HG03521 (cell line): ENCODE data around the gene NR2E1.

Experiments used
- ATAC-seq: cut with Tn5 transposase; IDR thresholded peaks from one replicate; pipeline ENCODE4 v1.9.1; 2021; ENCODE audit warnings: mild to moderate bottlenecking, moderate library complexity; ENCODE audit not compliant: unreplicated experiment

Gene NR2E1

GRCh38 chr6:108170332-108171290 lies 4.8 kb downstream of the NR2E1 start:
- no peak for ATAC-seq

DNA sequence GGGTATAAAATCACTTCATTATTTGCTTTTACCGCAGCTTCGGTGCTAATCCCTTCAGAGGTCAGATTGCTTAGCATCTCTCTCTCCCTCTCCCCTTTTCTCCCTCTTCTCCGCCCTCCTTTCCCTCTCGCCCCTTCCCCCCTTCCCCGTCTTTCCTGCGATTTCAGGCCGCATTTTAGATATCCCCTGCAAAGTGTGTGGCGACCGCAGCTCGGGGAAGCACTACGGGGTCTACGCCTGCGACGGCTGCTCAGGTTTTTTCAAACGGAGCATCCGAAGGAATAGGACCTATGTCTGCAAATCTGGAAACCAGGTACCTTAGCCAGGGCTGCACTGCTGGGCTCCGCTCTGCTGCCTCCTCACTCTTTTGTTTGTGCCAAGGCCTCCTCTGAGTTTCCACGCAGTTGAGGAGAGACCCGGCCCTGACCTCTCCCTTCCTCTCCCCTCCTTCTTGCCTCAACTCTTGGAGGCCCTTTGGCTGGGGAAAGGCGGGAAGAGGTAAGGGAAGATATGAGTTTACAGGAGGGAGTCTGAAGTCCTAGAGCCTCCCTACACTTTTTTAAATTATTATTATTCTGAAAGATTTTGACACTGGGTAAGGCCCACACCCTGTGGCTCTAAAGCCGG lies 5.6 kb downstream of the NR2E1 start:
- no peak for ATAC-seq

DNA sequence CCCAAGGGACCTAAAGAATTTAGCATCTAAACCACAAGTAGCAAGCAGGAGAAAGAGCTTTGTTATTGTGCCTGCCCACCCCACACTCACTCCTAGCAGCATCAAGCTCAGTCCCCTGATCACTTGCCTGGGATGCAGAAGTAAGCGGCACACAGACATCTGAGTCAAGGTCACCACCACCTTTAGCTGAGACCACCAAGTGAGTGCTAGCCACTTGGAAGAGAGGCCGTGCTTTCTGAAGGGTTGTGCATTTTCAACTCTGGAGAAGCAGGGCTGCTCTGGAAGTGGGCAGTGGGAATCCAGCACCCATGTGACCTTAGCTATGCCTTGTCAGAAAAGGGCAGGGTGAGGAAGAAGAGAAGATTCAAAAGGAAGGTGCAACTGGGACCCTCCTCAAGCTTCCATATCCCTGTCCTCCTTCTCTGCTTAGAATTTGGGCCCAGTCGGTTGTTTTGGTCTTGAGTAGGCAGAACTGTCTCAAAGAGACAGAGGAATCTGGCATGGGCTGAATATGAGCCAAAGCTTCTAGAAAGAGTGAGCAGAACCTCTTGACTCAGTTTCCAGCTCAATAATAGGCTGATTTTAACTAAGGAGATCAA lies 6.2 kb downstream of the NR2E1 start:
- ATAC-seq, result no peak

DNA sequence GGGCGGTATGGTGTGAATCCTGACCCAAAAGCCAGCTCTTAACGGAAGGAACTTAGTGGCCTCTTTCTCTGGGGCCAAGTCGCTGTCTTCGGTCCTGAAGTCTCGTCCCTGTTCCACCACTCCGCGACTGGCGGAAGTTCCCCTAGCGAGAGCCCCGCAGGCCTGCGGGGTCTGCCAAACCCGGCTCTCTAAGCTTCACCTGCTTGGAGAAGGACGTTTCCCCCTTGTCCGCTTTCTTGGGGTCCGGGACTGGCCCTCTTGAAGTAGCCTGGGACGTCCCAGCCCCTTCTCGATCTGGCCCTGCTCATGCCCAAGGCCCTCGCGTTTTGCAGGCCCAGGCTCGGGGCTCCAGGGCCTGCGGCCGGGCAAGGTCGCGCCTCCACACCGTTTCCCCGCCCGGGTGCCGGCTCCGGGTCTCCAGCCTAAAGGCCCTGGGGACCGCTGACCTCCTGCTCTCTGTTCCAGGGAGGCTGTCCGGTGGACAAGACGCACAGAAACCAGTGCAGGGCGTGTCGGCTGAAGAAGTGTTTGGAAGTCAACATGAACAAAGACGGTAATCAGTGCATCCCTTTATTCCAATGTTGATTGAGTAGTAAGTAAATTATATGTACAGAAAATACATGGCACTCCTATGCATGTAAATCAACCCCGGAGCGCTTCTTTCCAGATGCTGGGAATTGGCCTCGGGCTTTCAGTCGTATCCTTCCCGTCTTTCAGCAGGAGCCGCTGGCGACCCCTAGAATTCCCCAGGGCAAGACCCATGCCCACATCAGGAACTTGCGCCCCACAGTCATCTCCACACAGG lies 8.8 kb downstream of the NR2E1 start:
- ATAC-seq, result no peak

DNA sequence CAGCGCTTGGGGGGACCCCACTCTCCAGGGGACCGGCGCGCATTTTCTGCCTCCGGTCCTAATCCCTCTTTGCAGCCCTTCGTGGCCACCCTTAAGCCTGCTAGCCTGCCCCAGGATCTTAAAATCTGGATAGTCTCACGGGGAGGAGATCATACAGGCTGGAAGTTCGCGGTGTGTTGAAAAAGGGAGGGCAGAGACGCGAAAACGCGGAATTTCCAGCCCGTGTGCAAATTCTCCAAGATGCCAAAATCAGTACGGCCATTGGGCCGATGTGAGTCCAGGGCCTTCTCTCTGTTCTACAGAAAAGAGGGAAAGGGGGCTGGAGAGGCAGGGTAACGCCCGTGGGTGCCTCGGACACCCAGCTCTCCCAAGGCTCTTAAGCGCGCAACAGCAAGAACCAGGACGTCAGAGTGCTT lies 9.4 kb downstream of the NR2E1 start:
- ATAC-seq, result no peak

DNA sequence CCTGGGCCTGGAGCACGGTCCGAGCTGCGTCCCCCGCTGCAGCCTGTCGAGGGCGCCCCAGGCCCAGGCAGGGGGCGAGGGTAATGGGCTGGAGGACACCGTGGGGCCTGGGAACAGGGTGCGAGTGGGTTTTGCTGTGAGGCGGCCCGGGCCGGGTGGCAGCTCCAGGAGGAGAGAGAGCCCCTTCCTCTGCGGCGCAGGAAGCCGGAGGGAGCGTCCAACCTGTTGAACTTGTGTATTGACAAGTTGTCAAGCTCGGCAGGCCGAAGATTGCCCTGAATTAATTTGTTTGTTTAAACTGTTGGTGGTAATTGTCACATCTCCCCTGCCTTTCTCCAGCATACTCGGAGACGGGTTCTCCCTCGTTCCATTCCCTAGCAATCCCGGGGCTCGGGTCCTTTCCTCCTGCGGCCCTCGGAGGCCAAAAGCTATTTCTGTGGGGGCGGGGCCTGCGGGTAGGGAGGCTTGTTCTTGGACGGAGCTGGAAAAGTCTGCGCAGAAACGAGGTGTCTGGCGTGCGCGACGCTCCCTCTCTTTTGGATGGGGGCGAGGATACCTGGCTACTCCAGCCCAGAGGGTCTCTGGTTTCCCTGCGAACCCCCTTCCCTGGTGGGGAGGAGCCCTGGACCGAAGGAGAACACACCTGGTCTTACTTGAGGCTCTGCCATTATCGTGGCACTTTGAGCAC lies 9.9 kb downstream of the NR2E1 start:
- ATAC-seq, result no peak

DNA sequence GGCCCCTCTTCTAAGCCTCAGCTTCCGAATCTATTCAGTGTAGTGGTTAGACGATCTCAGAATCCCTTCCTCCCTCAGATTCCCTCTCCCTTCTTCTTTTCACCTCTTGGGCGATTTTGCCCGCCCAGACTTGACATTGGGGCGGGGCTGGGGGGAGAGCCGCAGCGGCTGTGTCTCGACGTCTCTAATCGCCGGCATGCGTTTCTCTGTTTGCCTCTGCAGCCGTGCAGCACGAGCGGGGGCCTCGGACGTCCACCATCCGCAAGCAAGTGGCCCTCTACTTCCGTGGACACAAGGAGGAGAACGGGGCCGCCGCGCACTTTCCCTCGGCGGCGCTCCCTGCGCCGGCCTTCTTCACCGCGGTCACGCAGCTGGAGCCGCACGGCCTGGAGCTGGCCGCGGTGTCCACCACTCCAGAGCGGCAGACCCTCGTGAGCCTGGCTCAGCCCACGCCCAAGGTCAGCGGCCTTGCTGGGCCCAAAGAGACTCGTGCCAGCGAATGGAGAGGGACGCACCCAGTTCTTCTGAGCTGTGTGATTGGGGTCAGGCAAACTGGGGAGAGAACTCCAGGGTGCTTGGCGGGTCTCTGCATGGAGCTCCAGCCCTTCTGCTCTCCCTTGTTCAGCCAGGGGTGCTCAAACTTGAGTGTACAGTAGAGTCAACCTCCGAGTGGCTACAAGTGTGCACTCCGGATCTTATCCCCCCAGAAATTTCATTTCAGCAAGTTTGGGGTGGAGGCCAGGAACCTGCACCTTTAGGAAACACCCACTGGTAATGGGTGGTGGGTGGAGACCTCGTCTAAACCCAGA lies 10.7 kb downstream of the NR2E1 start:
- ATAC-seq, result no peak

GRCh38 chr6:108179741-108180140 lies 13.9 kb downstream of the NR2E1 start:
- ATAC-seq, result no peak

DNA sequence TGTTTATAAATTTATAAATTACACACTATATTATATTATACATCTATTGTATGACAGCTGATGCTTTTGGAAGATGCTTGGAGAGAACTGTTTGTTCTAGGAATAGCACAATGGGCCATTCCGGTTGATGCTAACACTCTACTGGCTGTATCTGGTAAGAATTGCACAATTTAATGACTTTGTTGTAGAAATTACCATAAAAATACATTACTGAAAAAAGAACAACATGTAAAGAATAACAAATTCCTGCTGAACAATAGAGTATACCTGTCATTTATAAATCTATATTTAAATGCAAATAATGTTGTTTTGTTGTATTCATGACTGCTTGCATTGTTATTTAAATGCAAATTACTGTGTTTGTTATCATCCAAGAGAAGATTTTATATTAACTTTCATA lies 14.4 kb downstream of the NR2E1 start:
- no peak for ATAC-seq

- no peak for ATAC-seq
These were observed 15.0 kb downstream of the NR2E1 start for GRCh38 chr6:108180776-108181175.

DNA sequence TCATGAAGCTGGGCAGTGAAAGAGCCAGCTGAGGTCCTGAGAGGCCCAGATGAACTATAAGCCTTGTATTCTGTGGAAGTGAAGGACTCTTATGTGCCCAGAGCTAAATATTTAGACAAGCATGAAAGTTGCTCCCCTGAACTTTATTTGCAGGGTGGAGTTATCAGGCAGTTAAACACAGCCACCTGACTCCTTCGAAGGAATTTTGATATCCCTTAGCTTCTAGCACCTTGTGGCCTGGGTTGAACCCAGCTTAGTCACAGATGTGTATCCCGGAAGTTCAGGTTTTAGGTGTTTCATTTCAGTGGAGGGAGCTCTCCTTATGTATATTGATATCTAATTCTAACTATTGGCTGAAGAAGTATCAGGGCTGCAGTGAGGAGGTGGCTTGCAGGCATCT lies 20.4 kb downstream of the NR2E1 start:
- ATAC-seq, result no peak

- no peak for ATAC-seq
These were observed 21.7 kb downstream of the NR2E1 start for GRCh38 chr6:108187519-108187918.

DNA sequence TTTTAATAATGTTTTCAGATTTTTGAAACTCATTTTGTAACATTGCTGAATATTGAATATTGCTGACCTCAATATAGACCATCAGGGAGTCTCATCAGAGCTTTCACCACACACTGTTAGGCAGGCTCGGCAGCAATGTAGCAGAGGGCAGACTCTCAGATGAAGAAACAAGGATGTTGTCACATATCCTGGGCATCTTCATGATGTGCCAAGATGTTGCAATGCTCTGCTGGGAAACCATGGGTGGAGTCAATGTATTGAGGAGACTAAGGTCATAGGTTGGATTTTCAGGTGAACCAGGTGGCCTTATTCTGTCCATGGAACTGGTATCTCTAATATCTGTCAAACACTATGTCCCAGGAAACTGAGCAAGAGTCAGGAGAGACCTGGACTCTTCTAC lies 27.3 kb downstream of the NR2E1 start:
- no peak for ATAC-seq

GRCh38 chr6:108193835-108194234 lies 28.0 kb downstream of the NR2E1 start:
- ATAC-seq, result no peak

DNA sequence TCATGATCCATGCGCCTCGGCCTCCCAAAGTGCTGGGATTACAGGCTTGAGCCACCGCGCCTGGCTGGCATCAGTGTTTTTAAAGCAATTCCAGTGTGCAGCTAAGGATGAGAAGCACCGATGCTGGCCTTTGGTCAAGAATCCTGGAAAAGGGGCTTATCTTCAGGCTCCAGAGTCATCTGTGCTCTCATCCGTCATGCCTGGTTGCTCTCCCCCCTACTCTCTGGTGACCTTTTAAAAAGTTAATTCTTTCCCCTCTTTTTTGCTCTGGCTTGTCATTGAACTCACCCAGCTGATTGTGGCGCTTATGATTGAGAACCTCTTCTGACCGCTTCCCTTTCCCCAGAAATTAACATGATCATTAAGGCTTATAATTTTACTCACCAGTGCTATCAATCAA lies 28.7 kb downstream of the NR2E1 start:
- no peak for ATAC-seq

DNA sequence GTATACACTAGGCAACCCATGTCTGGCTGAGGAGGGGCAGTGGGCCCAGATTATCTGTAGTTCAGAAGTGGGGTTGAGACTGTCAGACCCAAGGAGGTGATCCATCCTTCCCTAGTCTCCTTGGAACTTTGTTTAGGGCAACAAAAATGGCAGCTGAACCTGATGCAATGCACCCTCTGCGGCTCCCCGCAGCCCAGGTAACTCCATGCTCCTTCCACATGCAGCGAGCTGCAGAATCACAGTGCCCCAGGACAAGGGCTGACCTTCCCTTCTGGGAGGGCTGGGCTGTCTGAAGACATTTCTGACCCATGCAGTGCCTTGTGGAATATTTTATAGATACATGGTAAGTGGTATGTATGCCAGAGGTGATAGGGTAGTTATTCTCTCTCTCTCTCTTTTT lies 29.4 kb downstream of the NR2E1 start:
- no peak for ATAC-seq

DNA sequence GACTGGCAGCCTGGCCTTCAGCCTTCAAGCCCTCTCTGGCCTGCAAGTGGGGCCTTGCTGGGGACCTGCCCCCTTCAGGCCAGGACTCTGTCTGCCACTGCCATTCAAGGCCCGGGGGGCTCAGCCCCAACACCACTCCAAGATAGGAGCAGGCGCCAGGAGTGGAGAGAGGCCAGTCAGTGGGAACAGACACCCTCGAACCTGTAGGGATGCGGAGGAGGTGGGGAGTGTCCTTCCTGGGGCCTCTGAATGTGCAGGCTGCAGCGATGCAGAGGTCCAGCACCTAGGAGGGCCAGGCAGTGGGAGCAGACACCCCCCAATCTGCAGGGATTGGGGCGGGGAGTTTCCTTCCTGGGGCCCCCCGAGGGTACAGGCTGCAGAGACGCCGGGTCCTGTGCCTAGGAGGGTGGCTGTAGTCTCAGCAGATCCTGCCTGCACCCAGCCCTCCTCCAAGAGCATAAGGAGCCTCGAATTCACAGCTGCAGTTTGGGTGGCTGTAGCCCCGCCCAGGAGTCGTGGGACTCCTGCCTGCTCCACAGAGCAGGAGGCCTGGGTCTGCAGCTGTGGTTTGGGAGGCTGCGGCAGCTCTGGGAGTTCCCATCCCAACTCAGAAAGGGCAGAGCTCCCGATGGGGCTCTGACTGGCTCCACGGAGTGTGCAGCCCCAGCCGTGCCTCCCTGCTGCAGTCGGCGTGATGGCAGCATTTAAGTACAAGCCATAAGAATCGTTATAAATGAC lies 33.1 kb downstream of the NR2E1 start:
- no peak for ATAC-seq

- ATAC-seq, result no peak
These were observed 34.4 kb downstream of the NR2E1 start for GRCh38 chr6:108200186-108200585.

GRCh38 chr6:108200631-108201030 lies 34.8 kb downstream of the NR2E1 start:
- no peak for ATAC-seq
